Neural cell (in vitro differentiated cells): ENCODE results near the gene ARL6IP5. TPM values are rescaled to one million over a fixed set of nuclear protein-coding genes. Genes with fewer than 3 reads are reported as not detected.

Source experiments
- H2AFZ ChIP-seq: fragments of 200-600, 300-800 bp; sonication (generic), shearing (Covaris generic); 2 replicates; pipeline ENCODE4 v1.6.0; 2014; ENCODE audit warnings: low read depth, mild to moderate bottlenecking, antibody characterized with exemption, low read length, moderate library complexity
- H3F3A ChIP-seq: fragments of 200-600 bp; shearing (Covaris generic); 2 replicates; pipeline ENCODE4 v1.6.1; 2016; ENCODE audit warnings: mild to moderate bottlenecking, moderate library complexity, mixed read lengths, antibody characterized with exemption, low read length; ENCODE audit not compliant: insufficient read depth, poor library complexity, severe bottlenecking
- H3K27ac ChIP-seq: fragments of 200-600, 300-800 bp; sonication (generic), shearing (Covaris generic); 2 replicates; pipeline ENCODE4 v1.5.1; 2014; ENCODE audit warnings: mild to moderate bottlenecking, low read length, moderate library complexity
- H3K27me3 ChIP-seq: fragments of 300-800, 200-600 bp; sonication (generic), shearing (Covaris generic); 2 replicates; pipeline ENCODE4 v1.6.0; 2014; ENCODE audit warnings: mild to moderate bottlenecking, low read depth, low read length, moderate library complexity; ENCODE audit not compliant: insufficient read depth
- H3K36me3 ChIP-seq: fragments of 300-800, 200-600 bp; sonication (generic), shearing (Covaris generic); 2 replicates; pipeline ENCODE4 v1.5.1; 2014; ENCODE audit warnings: mild to moderate bottlenecking, antibody characterized with exemption, low read length, moderate library complexity; ENCODE audit not compliant: insufficient read depth
- H3K4me2 ChIP-seq: fragments of 300-800, 200-600 bp; sonication (generic), shearing (Covaris generic); 2 replicates; pipeline ENCODE4 v1.6.0; 2014; ENCODE audit warnings: mild to moderate bottlenecking, low read length
- H3K4me3 ChIP-seq: fragments of 300-800, 200-600 bp; sonication (generic), shearing (Covaris generic); 2 replicates; pipeline ENCODE4 v1.5.1; 2014; ENCODE audit warnings: mild to moderate bottlenecking, low read length, moderate library complexity
- H3K79me2 ChIP-seq: fragments of 200-600 bp; shearing (Covaris generic); replicated peaks from 2 replicates; pipeline ENCODE4 v1.6.0; 2014; ENCODE audit warnings: mild to moderate bottlenecking, low read length, moderate library complexity; ENCODE audit not compliant: insufficient read depth
- H3K9ac ChIP-seq: fragments of 300-800, 200-600 bp; sonication (generic), shearing (Covaris generic); 2 replicates; pipeline ENCODE4 v1.6.1; 2016; ENCODE audit warnings: mild to moderate bottlenecking, low read length, mixed read lengths
- H3K9me2 ChIP-seq: fragments of 200-600 bp; shearing (Covaris generic); 2 replicates; pipeline ENCODE4 v1.6.1; 2016; ENCODE audit warnings: mild to moderate bottlenecking, low read length, mixed read lengths; ENCODE audit not compliant: insufficient read depth
- H3K9me3 ChIP-seq: fragments of 200-600, 300-800 bp; sonication (generic), shearing (Covaris generic); 2 replicates; pipeline ENCODE4 v1.6.1; 2016; ENCODE audit warnings: mild to moderate bottlenecking, mixed run types, low read length, moderate library complexity, mixed read lengths
- H4K20me1 ChIP-seq: fragments of 200-600 bp; shearing (Covaris generic); 2 replicates; pipeline ENCODE4 v1.6.1; 2016; ENCODE audit warnings: mild to moderate bottlenecking, mixed run types; ENCODE audit not compliant: insufficient read depth
- EP300 ChIP-seq: fragments of 450-650 bp; conservative IDR thresholded peaks from 2 replicates; pipeline ENCODE4 v1.6.1; 2014; ENCODE audit warnings: antibody characterized with exemption, mild to moderate bottlenecking, moderate library complexity; ENCODE audit not compliant: poor library complexity, severe bottlenecking
- EZH2 ChIP-seq: fragments of 200-600, 300-800 bp; shearing (Covaris generic), sonication (generic); IDR thresholded peaks from 2 replicates; pipeline ENCODE4 v1.6.1; 2014; ENCODE audit warnings: antibody characterized with exemption, low read length, borderline replicate concordance, mild to moderate bottlenecking; ENCODE audit not compliant: insufficient read depth, poor library complexity, severe bottlenecking
- MXI1 ChIP-seq: fragments of 450-650 bp; conservative IDR thresholded peaks from 2 replicates; pipeline ENCODE4 v1.6.1; 2014; ENCODE audit warnings: antibody characterized with exemption, mild to moderate bottlenecking; ENCODE audit not compliant: poor library complexity, severe bottlenecking
- POLR2AphosphoS5 ChIP-seq: IDR thresholded peaks from 2 replicates; pipeline ENCODE4 v1.6.1; 2012
- RAD21 ChIP-seq: fragments of 450-650 bp; conservative IDR thresholded peaks from 2 replicates; pipeline ENCODE4 v1.6.1; 2014; ENCODE audit warnings: antibody characterized with exemption, mild to moderate bottlenecking, moderate library complexity
- SMC3 ChIP-seq: fragments of 450-650 bp; conservative IDR thresholded peaks from 2 replicates; pipeline ENCODE4 v1.6.1; 2014; ENCODE audit warnings: antibody characterized with exemption, mild to moderate bottlenecking, moderate library complexity; ENCODE audit not compliant: poor library complexity
- TAF1 ChIP-seq: IDR thresholded peaks from 2 replicates; pipeline ENCODE4 v1.6.1; 2012; ENCODE audit warnings: low read depth
- polyA plus RNA-seq: library from polyadenylated mRNA; depleted of rRNA; stranded (reverse); fragments of >200 nt; gene quantifications from 2 replicates; pipeline ENCODE4 v1.2.3, GENCODE V29; 2014
- TF ChIP-seq, protein P1 (sequence below): fragments of 450-650 bp; IDR thresholded peaks from 2 replicates; pipeline ENCODE4 v1.5.1; 2014; ENCODE audit warnings: antibody characterized with exemption, mild to moderate bottlenecking, moderate library complexity; ENCODE audit not compliant: poor library complexity, severe bottlenecking
- TF ChIP-seq, protein P2 (sequence below): IDR thresholded peaks from 2 replicates; pipeline ENCODE4 v1.6.1; 2012; ENCODE audit warnings: borderline replicate concordance

Gene ARL6IP5
- polyA plus RNA-seq, 1 donor from 2014 or later: 108 TPM

DNA sequence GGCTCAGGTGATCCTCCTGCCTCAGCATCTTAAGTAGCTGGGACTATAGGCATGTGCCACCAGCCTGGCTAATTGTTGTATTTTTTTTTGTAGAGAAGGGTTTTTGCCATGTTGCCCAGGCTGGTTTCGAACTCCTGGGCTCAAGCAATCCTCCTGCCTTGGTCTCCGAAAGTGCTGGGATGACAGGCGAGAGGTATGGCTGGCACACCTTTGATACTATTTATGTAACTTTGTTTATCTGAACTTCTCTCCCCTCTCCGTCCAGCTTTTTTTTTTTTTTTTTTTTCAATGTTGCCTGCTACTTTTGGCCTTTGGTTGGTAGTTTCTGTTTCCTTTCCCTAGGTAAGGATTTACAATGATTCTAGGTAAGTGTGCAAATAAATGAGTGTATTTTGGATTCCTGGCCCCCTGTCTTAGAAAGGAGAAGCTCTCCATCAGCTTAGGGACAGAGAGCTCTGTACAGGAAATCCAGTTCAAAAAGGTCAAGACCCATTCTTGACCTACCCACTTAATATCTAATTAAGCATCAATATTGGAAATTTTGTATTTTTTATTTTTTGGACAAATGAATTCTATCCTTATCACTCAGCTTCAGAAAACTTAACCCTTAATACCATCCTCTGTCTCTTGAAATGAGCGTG lies 6.8 kb downstream of the ARL6IP5 start:
- H3K27ac ChIP-seq: no peak overlapping the region

DNA sequence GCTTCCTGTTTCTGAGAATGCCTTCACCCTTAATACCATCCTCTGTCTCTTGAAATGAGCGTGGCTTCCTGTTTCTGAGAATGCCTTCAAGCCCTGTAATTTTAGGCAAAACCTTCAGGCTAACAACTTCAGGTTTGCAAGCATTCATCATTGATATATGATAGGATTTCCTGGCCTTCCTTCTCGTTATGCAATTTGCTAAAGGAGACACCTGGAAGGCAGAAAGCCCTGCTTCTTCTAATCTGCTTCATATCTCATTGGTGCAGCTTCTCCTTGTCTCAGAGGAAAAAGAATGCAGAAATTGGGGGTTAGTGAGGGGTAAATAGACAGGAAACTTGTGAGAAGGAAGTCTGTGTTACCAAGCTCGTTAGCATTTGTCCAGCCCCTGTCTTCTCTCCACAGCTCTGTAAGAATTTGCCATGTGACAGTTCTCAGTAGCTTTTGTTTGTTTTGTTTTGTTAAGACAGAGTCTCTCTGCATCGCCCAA lies 7.3 kb downstream of the ARL6IP5 start:
- Histone ChIP-seq H3K27ac (no peak overlapping the region), H3K4me2 (no peak overlapping the region), H3K4me3 (no peak overlapping the region), H3K79me2 (peaks cover 25% of the 10 kb centered on the region), H3K27me3 (no peaks in the 10 kb centered on the region), H3K36me3 (no peaks in the 10 kb centered on the region), H3K9ac (no peak overlapping the region), H4K20me1 (no peaks in the 10 kb centered on the region), H3K9me3 (no peaks in the 10 kb centered on the region), H3K9me2 (no peaks in the 10 kb centered on the region), H3F3A (no peaks in the 10 kb centered on the region), H2AFZ (no peak overlapping the region)
- TF ChIP-seq, protein P1, sequence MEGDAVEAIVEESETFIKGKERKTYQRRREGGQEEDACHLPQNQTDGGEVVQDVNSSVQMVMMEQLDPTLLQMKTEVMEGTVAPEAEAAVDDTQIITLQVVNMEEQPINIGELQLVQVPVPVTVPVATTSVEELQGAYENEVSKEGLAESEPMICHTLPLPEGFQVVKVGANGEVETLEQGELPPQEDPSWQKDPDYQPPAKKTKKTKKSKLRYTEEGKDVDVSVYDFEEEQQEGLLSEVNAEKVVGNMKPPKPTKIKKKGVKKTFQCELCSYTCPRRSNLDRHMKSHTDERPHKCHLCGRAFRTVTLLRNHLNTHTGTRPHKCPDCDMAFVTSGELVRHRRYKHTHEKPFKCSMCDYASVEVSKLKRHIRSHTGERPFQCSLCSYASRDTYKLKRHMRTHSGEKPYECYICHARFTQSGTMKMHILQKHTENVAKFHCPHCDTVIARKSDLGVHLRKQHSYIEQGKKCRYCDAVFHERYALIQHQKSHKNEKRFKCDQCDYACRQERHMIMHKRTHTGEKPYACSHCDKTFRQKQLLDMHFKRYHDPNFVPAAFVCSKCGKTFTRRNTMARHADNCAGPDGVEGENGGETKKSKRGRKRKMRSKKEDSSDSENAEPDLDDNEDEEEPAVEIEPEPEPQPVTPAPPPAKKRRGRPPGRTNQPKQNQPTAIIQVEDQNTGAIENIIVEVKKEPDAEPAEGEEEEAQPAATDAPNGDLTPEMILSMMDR: no peak
- no peak for TF ChIP-seq RAD21
- TF ChIP-seq, protein P2, sequence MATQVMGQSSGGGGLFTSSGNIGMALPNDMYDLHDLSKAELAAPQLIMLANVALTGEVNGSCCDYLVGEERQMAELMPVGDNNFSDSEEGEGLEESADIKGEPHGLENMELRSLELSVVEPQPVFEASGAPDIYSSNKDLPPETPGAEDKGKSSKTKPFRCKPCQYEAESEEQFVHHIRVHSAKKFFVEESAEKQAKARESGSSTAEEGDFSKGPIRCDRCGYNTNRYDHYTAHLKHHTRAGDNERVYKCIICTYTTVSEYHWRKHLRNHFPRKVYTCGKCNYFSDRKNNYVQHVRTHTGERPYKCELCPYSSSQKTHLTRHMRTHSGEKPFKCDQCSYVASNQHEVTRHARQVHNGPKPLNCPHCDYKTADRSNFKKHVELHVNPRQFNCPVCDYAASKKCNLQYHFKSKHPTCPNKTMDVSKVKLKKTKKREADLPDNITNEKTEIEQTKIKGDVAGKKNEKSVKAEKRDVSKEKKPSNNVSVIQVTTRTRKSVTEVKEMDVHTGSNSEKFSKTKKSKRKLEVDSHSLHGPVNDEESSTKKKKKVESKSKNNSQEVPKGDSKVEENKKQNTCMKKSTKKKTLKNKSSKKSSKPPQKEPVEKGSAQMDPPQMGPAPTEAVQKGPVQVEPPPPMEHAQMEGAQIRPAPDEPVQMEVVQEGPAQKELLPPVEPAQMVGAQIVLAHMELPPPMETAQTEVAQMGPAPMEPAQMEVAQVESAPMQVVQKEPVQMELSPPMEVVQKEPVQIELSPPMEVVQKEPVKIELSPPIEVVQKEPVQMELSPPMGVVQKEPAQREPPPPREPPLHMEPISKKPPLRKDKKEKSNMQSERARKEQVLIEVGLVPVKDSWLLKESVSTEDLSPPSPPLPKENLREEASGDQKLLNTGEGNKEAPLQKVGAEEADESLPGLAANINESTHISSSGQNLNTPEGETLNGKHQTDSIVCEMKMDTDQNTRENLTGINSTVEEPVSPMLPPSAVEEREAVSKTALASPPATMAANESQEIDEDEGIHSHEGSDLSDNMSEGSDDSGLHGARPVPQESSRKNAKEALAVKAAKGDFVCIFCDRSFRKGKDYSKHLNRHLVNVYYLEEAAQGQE: no peak
- TF ChIP-seq EZH2: no peak
- no peak for TF ChIP-seq EP300
- TF ChIP-seq SMC3: no peak

More for the DNA sequence above, 6.8 kb downstream of the ARL6IP5 start:
- H3F3A ChIP-seq: no peaks in the 10 kb centered on the region
- no peaks in the 10 kb centered on the region for H3K9me3 ChIP-seq
- H3K9ac ChIP-seq: no peak overlapping the region
- no peak overlapping the region for H2AFZ ChIP-seq
- no peaks in the 10 kb centered on the region for H4K20me1 ChIP-seq
- H3K4me3 ChIP-seq: no peak overlapping the region
- peaks cover 27% of the 10 kb centered on the region for H3K79me2 ChIP-seq
- H3K9me2 ChIP-seq: no peaks in the 10 kb centered on the region
- H3K27me3 ChIP-seq: no peaks in the 10 kb centered on the region
- no peak overlapping the region for H3K4me2 ChIP-seq
- TF ChIP-seq TAF1: no peak
- TF ChIP-seq, protein P2: no peak
- TF ChIP-seq, protein P1: no peak
- TF ChIP-seq POLR2AphosphoS5: no peak
- no peak for TF ChIP-seq MXI1
- TF ChIP-seq RAD21: no peak
- no peak for TF ChIP-seq SMC3
- TF ChIP-seq EZH2: no peak
- TF ChIP-seq EP300: no peak
- H3K36me3 ChIP-seq: no peaks in the 10 kb centered on the region
